Activated CD4-positive, alpha-beta memory T cell treated with anti-CD3 and anti-CD28 coated beads for 36 hours (primary cell): ENCODE measurements around the gene SWT1. TPM values are rescaled to one million over a fixed set of nuclear protein-coding genes. Genes with fewer than 3 reads are reported as not detected.

Source experiments
- CTCF ChIA-PET: fragments of 350-600 bp; sonication (Branson Sonifier 250); formaldehyde crosslinking; loops from one replicate; lab custom pipeline; 2021; ENCODE audit warnings: antibody characterized with exemption, inconsistent platforms; lab: Charles Lee
- POLR2A ChIA-PET: fragments of 350-600 bp; sonication (Branson Sonifier 250); formaldehyde crosslinking; loops from one replicate; lab custom pipeline; 2021; ENCODE audit warnings: antibody characterized with exemption; lab: Charles Lee
- DNase-seq: peaks from one replicate; pipeline ENCODE4 v3.0.0-alpha.2; 2020
- H3K27ac Mint-ChIP-seq: one replicate; pipeline ENCODE4 v1.8.0; 2021; ENCODE audit warnings: mixed read lengths
- H3K27me3 Mint-ChIP-seq: one replicate; pipeline ENCODE4 v1.8.0; 2021; ENCODE audit warnings: mixed read lengths
- H3K36me3 Mint-ChIP-seq: one replicate; pipeline ENCODE4 v1.8.0; 2021; ENCODE audit warnings: mixed read lengths
- H3K4me1 Mint-ChIP-seq: one replicate; pipeline ENCODE4 v1.8.0; 2021; ENCODE audit warnings: low read depth, mixed read lengths
- H3K4me3 Mint-ChIP-seq: one replicate; pipeline ENCODE4 v1.8.0; 2021; ENCODE audit warnings: mild to moderate bottlenecking, mixed read lengths
- H3K9me3 Mint-ChIP-seq: one replicate; pipeline ENCODE4 v1.8.0; 2021; ENCODE audit warnings: mixed read lengths
- intact Hi-C: fragments of 100-400 bp; cut with micrococcal nuclease; formaldehyde crosslinking; loops from one replicate; pipeline ENCODE4 v1.15.1; 2023
- total RNA-seq, 2 experiments: library from RNA; stranded (reverse); gene quantifications; one replicate each; pipeline ENCODE4 v1.2.3, GENCODE V29; 2021

Gene SWT1
- total RNA-seq, 2 experiments from 2014 or later = 2.3 to 3.0 TPM

DNA sequence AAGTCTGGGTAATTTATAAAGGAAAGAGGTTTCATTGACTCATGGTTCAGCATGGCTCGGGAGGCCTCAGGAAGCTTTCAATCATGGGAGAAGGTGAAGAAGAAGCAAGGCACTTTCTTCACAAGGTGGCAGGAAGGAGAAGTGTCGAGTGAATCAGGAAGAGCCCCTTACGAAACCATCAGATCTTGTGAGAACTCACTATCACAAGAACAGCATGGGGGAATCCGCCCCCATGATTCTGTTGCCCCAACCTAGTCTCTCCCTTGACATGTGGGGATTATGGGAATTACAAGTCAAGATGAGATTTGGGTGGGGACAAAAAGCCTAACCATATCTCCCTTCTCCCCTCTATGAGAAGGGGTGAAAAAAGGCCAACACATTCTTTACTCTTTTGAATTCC, 171.3 kb downstream of the SWT1 start:
- Mint-ChIP-seq H3K9me3 (no peaks in the 10 kb centered on the region), H3K27me3 (no peaks in the 10 kb centered on the region), H3K4me1 (no peaks in the 10 kb centered on the region), H3K36me3 (no peaks in the 10 kb centered on the region), H3K27ac (no peak overlapping the region), H3K4me3 (no peak overlapping the region)
- intact Hi-C loops = no loop called here
- ChIA-PET POLR2A (no interaction called here), CTCF (interaction anchor here (0.6 kb wide), 1 partner anchor 170 kb away, joined by 3 read pairs; no protein-coding TSS in a partner anchor)
- no peak for DNase-seq

DNA sequence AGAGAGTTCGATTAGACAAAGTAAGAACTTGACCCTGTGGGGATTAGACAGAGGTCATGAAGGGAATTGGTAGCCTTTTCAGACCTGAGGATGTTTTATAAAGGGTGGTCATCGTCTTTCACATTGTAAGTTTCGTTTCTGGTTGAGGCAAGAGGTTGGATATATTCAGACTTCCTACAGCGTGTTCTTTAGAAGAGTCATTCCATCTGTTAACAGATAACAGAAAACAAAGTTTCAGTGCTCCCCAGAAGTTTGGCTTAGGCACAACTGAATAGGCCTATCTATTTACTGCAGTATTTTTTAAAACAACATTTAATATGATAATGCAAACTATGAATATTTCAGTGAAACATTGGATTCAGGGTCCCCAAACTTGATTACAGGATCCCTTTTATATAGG, 177.2 kb downstream of the SWT1 start:
- no peak for DNase-seq
- H3K27ac Mint-ChIP-seq = no peak overlapping the region
- intact Hi-C loops = no loop called here
- H3K27me3 Mint-ChIP-seq = no peaks in the 10 kb centered on the region
- ChIA-PET CTCF (no interaction called here), POLR2A (no interaction called here)
- H3K9me3 Mint-ChIP-seq = no peaks in the 10 kb centered on the region
- no peak overlapping the region for H3K4me3 Mint-ChIP-seq
- no peaks in the 10 kb centered on the region for H3K36me3 Mint-ChIP-seq
- H3K4me1 Mint-ChIP-seq = peaks cover 9% of the 10 kb centered on the region

DNA sequence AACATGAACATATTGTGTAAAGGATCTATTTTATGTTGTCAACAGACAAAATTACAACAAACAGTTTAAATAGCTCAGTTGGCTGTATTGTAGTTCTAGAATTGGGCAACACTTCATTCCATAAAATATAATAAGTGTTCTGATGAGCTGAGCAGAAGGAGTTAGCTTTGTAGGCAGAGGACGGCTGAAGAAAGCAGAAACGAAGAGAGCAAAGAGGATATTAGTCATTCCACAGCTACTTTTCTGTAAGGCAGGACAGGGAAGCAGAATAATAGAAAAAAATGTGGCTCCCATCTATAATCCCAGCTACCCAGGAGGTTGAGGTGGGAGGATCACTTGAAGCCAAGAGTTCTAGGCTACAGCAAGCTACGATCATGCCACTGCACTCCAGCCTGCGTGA, 180.3 kb downstream of the SWT1 start:
- Mint-ChIP-seq H3K36me3 (no peaks in the 10 kb centered on the region), H3K27ac (no peak overlapping the region), H3K9me3 (no peaks in the 10 kb centered on the region), H3K27me3 (no peaks in the 10 kb centered on the region), H3K4me1 (peaks cover 23% of the 10 kb centered on the region), H3K4me3 (no peak overlapping the region)
- CTCF ChIA-PET = interaction anchor here (2.0 kb wide), 1 partner anchor 20 kb away, joined by 6 read pairs; the partner anchor contains the start of gene IVNS1ABP
- intact Hi-C loops = loop anchor here (5.0 kb wide), 2 partner anchors 85 to 230 kb away; no protein-coding TSS in a partner anchor
- no peak for DNase-seq
- POLR2A ChIA-PET = no interaction called here

DNA sequence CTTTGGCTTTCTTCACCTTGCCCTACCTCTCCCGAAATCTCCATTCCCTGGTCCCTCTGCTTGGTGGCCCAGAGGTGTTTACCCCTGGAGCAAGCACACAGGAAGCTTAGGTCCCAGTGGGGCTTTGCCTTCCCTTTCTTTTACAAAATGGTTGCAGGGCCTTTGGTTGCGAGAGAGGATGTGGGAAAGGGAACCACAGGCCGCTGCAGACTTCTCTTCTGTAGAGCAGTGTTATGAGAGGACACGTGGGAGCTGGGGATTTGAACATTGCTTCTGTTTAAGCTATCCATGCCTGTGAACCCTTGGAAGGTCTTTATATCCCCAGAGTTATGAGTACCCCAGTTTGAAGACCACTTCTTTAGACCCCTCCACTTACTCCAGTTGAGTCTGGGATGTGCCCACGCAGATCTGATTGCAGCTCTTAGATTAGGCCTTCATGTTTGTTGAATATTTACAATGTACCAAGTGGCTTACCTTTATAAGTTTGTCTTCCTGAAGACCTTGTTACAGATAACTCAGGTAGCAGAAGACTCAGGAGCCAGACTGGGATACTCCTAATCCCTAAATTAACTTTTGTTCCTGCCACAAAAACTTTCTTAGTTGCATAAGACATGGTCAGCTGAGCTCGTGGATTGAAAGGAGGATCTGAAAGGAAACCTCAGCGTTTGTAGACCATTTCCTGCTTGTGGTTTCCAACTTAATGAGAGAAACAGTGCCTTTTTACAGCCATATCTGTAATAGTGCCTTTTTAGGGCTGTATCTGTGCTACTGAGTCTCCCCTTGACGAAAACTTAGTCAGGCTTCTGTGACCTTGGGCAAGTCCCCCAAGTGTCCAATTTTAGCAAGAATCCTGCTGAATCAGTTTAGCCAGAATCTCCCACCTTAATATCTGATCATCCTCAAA, 182.0 kb downstream of the SWT1 start:
- H3K4me1 Mint-ChIP-seq = peaks cover 23% of the 10 kb centered on the region
- peak; percentile 61 for DNase-seq
- ChIA-PET CTCF (interaction anchor here (0.5 kb wide), 1 partner anchor 115 kb away, joined by 3 read pairs; no protein-coding TSS in a partner anchor), POLR2A (interaction anchor here (1.0 to 1.3 kb wide), 2 partner anchors 21 to 22 kb away, joined by 3 read pairs; partner anchors contain the start of gene IVNS1ABP)
- no peak overlapping the region for H3K4me3 Mint-ChIP-seq
- intact Hi-C loops = loop anchor here (1.0 to 5.0 kb wide), 3 partner anchors 22 to 228 kb away; partner anchors contain the start of gene IVNS1ABP
- peak overlapping the region; percentile 20 for H3K27ac Mint-ChIP-seq
- H3K36me3 Mint-ChIP-seq = no peaks in the 10 kb centered on the region
- H3K9me3 Mint-ChIP-seq = no peaks in the 10 kb centered on the region
- H3K27me3 Mint-ChIP-seq = no peaks in the 10 kb centered on the region

DNA sequence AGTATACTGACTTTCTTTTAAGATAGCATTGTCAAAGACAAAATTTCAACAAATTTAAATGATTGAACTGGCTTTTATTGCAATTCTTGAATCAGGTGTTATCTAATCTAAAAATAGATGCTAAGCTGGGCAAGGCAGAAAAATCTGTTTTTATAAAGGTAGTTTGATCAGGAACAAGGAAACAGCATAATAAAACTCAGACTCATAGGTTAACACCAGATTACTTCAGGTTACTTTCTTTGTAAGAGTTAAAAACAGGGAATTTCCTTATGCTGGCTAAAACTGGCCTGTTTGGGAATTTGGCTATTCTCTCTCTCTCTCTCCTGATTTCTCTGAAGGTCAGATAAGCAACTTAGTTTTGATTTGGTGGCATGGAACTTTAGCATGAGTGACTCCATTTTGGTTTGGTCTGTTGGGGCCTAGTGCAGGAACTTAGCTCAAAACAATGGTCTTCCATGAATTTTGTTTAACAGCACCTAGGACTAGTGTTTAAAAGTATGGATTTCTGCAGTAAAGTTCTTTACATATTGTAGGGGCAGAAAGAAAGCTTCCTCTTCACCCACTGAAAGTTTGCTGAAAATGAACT, 184.3 kb downstream of the SWT1 start:
- intact Hi-C loops = no loop called here
- ChIA-PET CTCF (no interaction called here), POLR2A (no interaction called here)
- H3K4me1 Mint-ChIP-seq = peaks cover 24% of the 10 kb centered on the region
- no peak for DNase-seq
- no peaks in the 10 kb centered on the region for H3K27me3 Mint-ChIP-seq
- H3K4me3 Mint-ChIP-seq = no peak overlapping the region
- no peak overlapping the region for H3K27ac Mint-ChIP-seq
- H3K36me3 Mint-ChIP-seq = no peaks in the 10 kb centered on the region
- H3K9me3 Mint-ChIP-seq = no peaks in the 10 kb centered on the region

Other genes starting within 250 kb of the SWT1 start
- 10 to 100 TPM; 18.7 to 19.8 TPM for gene NIBAN1, start 182.7 kb upstream of the SWT1 start, total RNA-seq
- 10 to 100 TPM; 20.7 to 21.2 TPM for gene RNF2, start 111.6 kb upstream of the SWT1 start, total RNA-seq
- 10 to 100 TPM; 28.6 to 34.4 TPM for gene TRMT1L, start 214 bp upstream of the SWT1 start, total RNA-seq
- gene IVNS1ABP, start 160.1 kb downstream of the SWT1 start, total RNA-seq = 100 to 1,000 TPM; 133 to 134 TPM